ENCODE measurements around the gene FPR1.

- TF ChIP-seq POLR2AphosphoS5 (IDR thresholded peaks at IDR 0.05), result no peak
- TF ChIP-seq, protein P1, sequence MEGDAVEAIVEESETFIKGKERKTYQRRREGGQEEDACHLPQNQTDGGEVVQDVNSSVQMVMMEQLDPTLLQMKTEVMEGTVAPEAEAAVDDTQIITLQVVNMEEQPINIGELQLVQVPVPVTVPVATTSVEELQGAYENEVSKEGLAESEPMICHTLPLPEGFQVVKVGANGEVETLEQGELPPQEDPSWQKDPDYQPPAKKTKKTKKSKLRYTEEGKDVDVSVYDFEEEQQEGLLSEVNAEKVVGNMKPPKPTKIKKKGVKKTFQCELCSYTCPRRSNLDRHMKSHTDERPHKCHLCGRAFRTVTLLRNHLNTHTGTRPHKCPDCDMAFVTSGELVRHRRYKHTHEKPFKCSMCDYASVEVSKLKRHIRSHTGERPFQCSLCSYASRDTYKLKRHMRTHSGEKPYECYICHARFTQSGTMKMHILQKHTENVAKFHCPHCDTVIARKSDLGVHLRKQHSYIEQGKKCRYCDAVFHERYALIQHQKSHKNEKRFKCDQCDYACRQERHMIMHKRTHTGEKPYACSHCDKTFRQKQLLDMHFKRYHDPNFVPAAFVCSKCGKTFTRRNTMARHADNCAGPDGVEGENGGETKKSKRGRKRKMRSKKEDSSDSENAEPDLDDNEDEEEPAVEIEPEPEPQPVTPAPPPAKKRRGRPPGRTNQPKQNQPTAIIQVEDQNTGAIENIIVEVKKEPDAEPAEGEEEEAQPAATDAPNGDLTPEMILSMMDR (IDR thresholded peaks at IDR 0.05), result no peak
- TF ChIP-seq POLR2A (IDR thresholded peaks at IDR 0.05), result no peak
Observed at GRCh38 chr19:51755571-51755970, 3.9 kb upstream of the FPR1 start.
